ENCODE measurements around the gene PLPPR1. TPM values are rescaled to one million over a fixed set of nuclear protein-coding genes. Genes with fewer than 3 reads are reported as not detected.

Gene PLPPR1
- total and polyA plus RNA-seq, 9 donors, result 0.07 to 1.1 (median 0.14) TPM; not detected in 5

DNA sequence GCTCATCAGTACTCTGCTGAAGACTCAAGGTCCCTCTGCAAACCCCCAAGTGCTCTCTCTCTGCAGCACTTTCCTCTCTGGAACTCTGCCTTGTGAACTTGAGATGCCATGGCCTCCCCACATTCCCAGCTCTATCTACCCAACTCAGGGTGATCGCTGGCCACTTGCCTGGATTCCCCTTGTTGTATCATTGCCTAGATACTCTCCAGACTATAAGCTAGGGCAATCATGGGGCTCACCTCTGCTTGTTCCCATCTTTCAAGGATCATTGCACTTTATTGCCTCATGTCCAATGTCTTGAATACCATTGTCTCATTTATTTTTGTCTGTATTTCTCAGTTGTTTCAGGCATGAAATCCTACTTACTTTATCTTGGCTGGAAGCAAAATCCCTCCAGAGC, 144.1 kb downstream of the PLPPR1 start:
- no peak for DNase-seq
- Histone ChIP-seq H3K27ac (no peak overlapping the region), H3K9me3 (no peaks in the 10 kb centered on the region), H3K4me3 (no peak overlapping the region), H3K27me3 (no peaks in the 10 kb centered on the region), H3K36me3 (no peaks in the 10 kb centered on the region), H3K4me1 (ENCODE audit: insufficient read depth) (no peaks in the 10 kb centered on the region)
- intact Hi-C loops (cut with DNase I), result no loop called here
- 73 to 90% (median 76%) methylated on average over 1 of the region's 1 CpG for WGBS, 3 donors
- TF ChIP-seq POLR2A (IDR thresholded peaks at IDR 0.05) (no peak), EP300 (IDR thresholded peaks at IDR 0.05) (no peak)
- TF ChIP-seq, protein P1, sequence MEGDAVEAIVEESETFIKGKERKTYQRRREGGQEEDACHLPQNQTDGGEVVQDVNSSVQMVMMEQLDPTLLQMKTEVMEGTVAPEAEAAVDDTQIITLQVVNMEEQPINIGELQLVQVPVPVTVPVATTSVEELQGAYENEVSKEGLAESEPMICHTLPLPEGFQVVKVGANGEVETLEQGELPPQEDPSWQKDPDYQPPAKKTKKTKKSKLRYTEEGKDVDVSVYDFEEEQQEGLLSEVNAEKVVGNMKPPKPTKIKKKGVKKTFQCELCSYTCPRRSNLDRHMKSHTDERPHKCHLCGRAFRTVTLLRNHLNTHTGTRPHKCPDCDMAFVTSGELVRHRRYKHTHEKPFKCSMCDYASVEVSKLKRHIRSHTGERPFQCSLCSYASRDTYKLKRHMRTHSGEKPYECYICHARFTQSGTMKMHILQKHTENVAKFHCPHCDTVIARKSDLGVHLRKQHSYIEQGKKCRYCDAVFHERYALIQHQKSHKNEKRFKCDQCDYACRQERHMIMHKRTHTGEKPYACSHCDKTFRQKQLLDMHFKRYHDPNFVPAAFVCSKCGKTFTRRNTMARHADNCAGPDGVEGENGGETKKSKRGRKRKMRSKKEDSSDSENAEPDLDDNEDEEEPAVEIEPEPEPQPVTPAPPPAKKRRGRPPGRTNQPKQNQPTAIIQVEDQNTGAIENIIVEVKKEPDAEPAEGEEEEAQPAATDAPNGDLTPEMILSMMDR (IDR thresholded peaks at IDR 0.05), result no peak

- 68 to 95% (median 79%) methylated on average over 1 of the region's 1 CpG for WGBS, 3 donors
- no peak overlapping the region for H3K4me3 ChIP-seq
- H3K27ac ChIP-seq, result no peak overlapping the region
- TF ChIP-seq POLR2A (IDR thresholded peaks at IDR 0.05) (no peak), EP300 (IDR thresholded peaks at IDR 0.05) (no peak)
- TF ChIP-seq, protein P1 (IDR thresholded peaks at IDR 0.05), result no peak
- no peaks in the 10 kb centered on the region for H3K36me3 ChIP-seq
- intact Hi-C loops (cut with DNase I), result no loop called here
- no peaks in the 10 kb centered on the region for H3K27me3 ChIP-seq
- H3K4me1 ChIP-seq (ENCODE audit: insufficient read depth), result no peaks in the 10 kb centered on the region
- no peak for DNase-seq
- no peaks in the 10 kb centered on the region for H3K9me3 ChIP-seq
These were observed 145.4 kb downstream of the PLPPR1 start for GRCh38 chr9:101173907-101174306.

DNA sequence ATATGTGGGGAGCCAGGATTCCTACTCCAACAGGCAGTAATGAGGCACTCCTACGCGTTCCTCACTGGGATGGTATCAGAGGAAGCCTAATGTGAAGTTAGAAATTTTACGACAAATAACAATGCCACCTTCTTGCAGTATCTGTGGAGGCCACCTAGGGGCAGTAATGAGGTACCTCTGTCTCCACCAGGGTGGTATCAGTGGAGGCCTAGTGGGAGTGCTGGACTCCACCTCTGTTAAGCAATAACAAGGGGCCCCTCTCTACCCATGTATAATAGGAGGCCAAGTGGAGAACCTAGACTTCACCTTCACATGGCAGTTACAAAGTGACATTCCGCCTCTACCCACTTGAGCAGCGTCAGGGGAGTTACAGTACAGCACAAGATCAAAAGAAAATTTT, 147.9 kb downstream of the PLPPR1 start:
- no peak for DNase-seq
- no peaks in the 10 kb centered on the region for H3K27me3 ChIP-seq
- no peak overlapping the region for H3K27ac ChIP-seq
- H3K36me3 ChIP-seq, result no peaks in the 10 kb centered on the region
- TF ChIP-seq, protein P1 (IDR thresholded peaks at IDR 0.05), result no peak
- no peak for TF ChIP-seq EP300 (IDR thresholded peaks at IDR 0.05)
- no peak for TF ChIP-seq POLR2A (IDR thresholded peaks at IDR 0.05)
- no peak overlapping the region for H3K4me3 ChIP-seq
- no peaks in the 10 kb centered on the region for H3K9me3 ChIP-seq
- intact Hi-C loops (cut with DNase I), result no loop called here
- no peaks in the 10 kb centered on the region for H3K4me1 ChIP-seq (ENCODE audit: insufficient read depth)
- 90 to 94% (median 93%) methylated on average over 5 of the region's 5 CpGs for WGBS, 3 donors

DNA sequence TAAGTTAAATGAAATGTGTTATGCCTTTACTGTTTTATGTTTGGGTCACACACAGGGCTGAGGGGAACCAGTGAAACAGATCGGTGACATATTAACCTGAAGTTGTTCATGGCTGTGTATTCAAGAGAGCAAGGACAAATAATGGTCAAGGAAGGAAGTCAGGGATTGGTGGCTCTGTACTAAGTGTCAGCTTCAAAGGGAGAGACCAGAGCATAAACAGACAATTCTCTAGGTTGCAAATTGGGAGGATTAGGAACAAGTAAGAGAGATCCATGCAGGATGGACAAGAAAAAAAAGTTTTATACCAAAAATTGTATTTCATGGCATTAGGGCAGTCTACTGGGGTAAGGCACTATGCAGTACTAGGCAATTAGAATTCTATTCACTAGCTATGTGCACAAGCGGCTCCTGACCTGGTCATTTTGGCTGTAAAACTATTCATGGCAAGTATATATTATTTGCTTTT, 156.3 kb downstream of the PLPPR1 start:
- 68 to 79% (median 74%) methylated on average over 2 of the region's 2 CpGs for WGBS, 3 donors
- Histone ChIP-seq H3K9me3 (no peaks in the 10 kb centered on the region), H3K27me3 (no peaks in the 10 kb centered on the region), H3K4me1 (ENCODE audit: insufficient read depth) (no peaks in the 10 kb centered on the region), H3K27ac (no peak overlapping the region), H3K4me3 (no peak overlapping the region), H3K36me3 (no peaks in the 10 kb centered on the region)
- no peak for DNase-seq
- intact Hi-C loops (cut with DNase I), result no loop called here
- TF ChIP-seq EP300 (IDR thresholded peaks at IDR 0.05) (no peak), POLR2A (IDR thresholded peaks at IDR 0.05) (no peak)
- TF ChIP-seq, protein P1 (IDR thresholded peaks at IDR 0.05), result no peak
